ENCODE measurements around the gene FRMD4A. TPM values are rescaled to one million over a fixed set of nuclear protein-coding genes. Genes with fewer than 3 reads are reported as not detected.

FRMD4A gene
- polyA plus RNA-seq, 1 of the 3 experiments (the other 2 are of a cell fraction) = 37.7 TPM

DNA sequence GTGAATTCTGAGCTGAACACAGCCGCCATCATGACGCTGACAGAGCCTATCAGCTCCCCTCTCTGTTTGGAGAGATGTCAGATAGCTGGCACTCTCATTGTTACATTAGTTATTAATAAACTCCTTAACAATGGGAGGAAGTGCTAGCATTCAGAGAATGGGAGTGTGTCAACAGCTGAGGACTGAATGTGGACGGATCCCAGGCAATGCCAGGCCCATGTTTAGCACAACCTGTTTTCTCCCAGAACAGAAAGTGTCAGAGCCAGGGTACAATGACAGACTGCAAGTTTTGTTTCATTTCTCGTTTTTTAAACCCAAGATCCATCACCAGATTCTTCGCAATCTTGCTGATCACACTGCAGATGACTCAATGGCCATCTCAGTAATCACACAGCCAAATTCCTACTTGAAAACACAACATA is 644.4 kb downstream of the FRMD4A start:
- no peak overlapping the region for H3K9ac ChIP-seq
- H3K36me3 ChIP-seq (replicated peaks in 1 of 2; ENCODE audit: control insufficient read depth in 1 of 2, insufficient read depth in 2 of 2, low read length in 1 of 2) = peaks cover 7 to 26% of the 10 kb centered on the region in 2 experiments
- ChIA-PET POLR2A (no interaction called here), CTCF (interaction anchor here (0.7 to 1.0 kb wide), 2 partner anchors 27 to 260 kb away, joined by 3 read pairs; no protein-coding TSS in a partner anchor)
- 76% methylated on average over 5 of the region's 5 CpGs for WGBS (ENCODE audit: low lambda C conversion rate)
- H3K9me3 ChIP-seq = no peaks in the 10 kb centered on the region
- no peaks in the 10 kb centered on the region for H3K27me3 ChIP-seq (ENCODE audit: insufficient read depth)
- TF ChIP-seq, protein P1, sequence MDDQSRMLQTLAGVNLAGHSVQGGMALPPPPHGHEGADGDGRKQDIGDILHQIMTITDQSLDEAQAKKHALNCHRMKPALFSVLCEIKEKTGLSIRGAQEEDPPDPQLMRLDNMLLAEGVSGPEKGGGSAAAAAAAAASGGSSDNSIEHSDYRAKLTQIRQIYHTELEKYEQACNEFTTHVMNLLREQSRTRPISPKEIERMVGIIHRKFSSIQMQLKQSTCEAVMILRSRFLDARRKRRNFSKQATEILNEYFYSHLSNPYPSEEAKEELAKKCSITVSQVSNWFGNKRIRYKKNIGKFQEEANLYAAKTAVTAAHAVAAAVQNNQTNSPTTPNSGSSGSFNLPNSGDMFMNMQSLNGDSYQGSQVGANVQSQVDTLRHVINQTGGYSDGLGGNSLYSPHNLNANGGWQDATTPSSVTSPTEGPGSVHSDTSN (IDR thresholded peaks at IDR 0.05) = no peak
- TF ChIP-seq JUND (IDR thresholded peaks at IDR 0.05) (no peak), TEAD4 (IDR thresholded peaks at IDR 0.05; ENCODE audit: borderline replicate concordance, insufficient read depth) (no peak), YY1 (IDR thresholded peaks at IDR 0.05; ENCODE audit: low read depth) (no peak), EZH2phosphoT487 (IDR thresholded peaks at IDR 0.05; ENCODE audit: borderline replicate concordance, low read depth) (no peak), FOSL2 (IDR thresholded peaks at IDR 0.05; ENCODE audit: borderline replicate concordance, low read depth) (no peak), RXRA (IDR thresholded peaks at IDR 0.05; ENCODE audit: borderline replicate concordance, low read depth) (no peak)
- TF ChIP-seq, protein P2, sequence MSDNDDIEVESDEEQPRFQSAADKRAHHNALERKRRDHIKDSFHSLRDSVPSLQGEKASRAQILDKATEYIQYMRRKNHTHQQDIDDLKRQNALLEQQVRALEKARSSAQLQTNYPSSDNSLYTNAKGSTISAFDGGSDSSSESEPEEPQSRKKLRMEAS (IDR thresholded peaks at IDR 0.05; ENCODE audit: low read depth) = no peak
- H3K27ac ChIP-seq (ENCODE audit: low read depth in 2 of 2, low read length in 1 of 2) = peak overlapping the region; percentile 86 to 96
- DNase-seq = peak; percentile 27
- H2AFZ ChIP-seq (ENCODE audit: low read depth) = no peak overlapping the region
- no peak overlapping the region for H3K4me3 ChIP-seq (ENCODE audit: low read depth in 2 of 2, low read length in 1 of 2)
- peak overlapping the region; percentile 7; the same call in 1 of the 2 replicates for H3K4me2 ChIP-seq
- H3K4me1 ChIP-seq (ENCODE audit: control insufficient read depth in 1 of 2, insufficient read depth in 2 of 2, low read depth in 1 of 2, low read length in 1 of 2) = peaks cover 15 to 37% of the 10 kb centered on the region in 2 experiments
- peaks cover 37% of the 10 kb centered on the region for H3F3A ChIP-seq (replicated peaks; ENCODE audit: insufficient read depth)
- no peaks in the 10 kb centered on the region for H3K9me2 ChIP-seq
- H3K79me2 ChIP-seq (ENCODE audit: insufficient read depth) = no peaks in the 10 kb centered on the region; the same call in 1 of the 2 replicates
- no peaks in the 10 kb centered on the region for H4K20me1 ChIP-seq (ENCODE audit: insufficient read depth)

DNA sequence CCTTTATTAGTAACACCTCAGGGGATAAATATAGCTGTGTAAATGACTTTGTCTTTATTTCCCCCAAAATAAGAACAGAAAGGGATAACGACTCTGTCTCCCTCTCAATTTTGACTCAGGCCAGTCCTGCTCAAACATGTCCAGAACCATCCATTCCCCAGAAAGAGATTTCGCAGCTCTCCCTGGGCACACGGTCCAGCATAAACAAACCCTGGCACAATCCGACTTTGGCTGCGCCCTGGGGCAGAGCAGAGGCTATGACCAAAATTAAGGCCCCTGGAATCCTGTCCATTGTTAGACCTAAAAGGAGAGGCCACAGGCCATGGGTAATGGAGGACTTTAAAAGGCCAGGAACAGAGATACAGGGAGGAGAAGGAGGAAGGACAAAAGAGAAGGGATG is 644.8 kb downstream of the FRMD4A start:
- Histone ChIP-seq H3K36me3 (replicated peaks in 1 of 2; ENCODE audit: control insufficient read depth in 1 of 2, insufficient read depth in 2 of 2, low read length in 1 of 2) (peaks cover 7 to 25% of the 10 kb centered on the region in 2 experiments), H3K9ac (no peak overlapping the region; the same call in 1 of the 2 replicates), H3K4me1 (ENCODE audit: control insufficient read depth in 1 of 2, insufficient read depth in 2 of 2, low read depth in 1 of 2, low read length in 1 of 2) (peaks cover 15 to 37% of the 10 kb centered on the region in 2 experiments), H3K27me3 (ENCODE audit: insufficient read depth) (no peaks in the 10 kb centered on the region), H4K20me1 (ENCODE audit: insufficient read depth) (no peaks in the 10 kb centered on the region), H3F3A (replicated peaks; ENCODE audit: insufficient read depth) (peaks cover 37% of the 10 kb centered on the region), H3K27ac (ENCODE audit: low read depth in 2 of 2, low read length in 1 of 2) (peak overlapping the region; percentile 86 to 96), H3K9me2 (no peaks in the 10 kb centered on the region), H3K4me3 (ENCODE audit: low read depth in 2 of 2, low read length in 1 of 2) (no peak overlapping the region), H2AFZ (ENCODE audit: low read depth) (no peak overlapping the region), H3K9me3 (no peaks in the 10 kb centered on the region), H3K4me2 (peak overlapping the region; percentile 51), H3K79me2 (ENCODE audit: insufficient read depth) (no peaks in the 10 kb centered on the region; the same call in 1 of the 2 replicates)
- ChIA-PET POLR2A (no interaction called here), CTCF (interaction anchor here (0.7 to 1.0 kb wide), 2 partner anchors 26 to 260 kb away, joined by 3 read pairs; no protein-coding TSS in a partner anchor)
- WGBS (ENCODE audit: low lambda C conversion rate) = 65% methylated on average over 5 of the region's 5 CpGs
- no peak for DNase-seq
- TF ChIP-seq TEAD4 (IDR thresholded peaks at IDR 0.05; ENCODE audit: borderline replicate concordance, insufficient read depth) (no peak), NFIC (IDR thresholded peaks at IDR 0.05; ENCODE audit: borderline replicate concordance) (no peak)
- TF ChIP-seq, protein P3, sequence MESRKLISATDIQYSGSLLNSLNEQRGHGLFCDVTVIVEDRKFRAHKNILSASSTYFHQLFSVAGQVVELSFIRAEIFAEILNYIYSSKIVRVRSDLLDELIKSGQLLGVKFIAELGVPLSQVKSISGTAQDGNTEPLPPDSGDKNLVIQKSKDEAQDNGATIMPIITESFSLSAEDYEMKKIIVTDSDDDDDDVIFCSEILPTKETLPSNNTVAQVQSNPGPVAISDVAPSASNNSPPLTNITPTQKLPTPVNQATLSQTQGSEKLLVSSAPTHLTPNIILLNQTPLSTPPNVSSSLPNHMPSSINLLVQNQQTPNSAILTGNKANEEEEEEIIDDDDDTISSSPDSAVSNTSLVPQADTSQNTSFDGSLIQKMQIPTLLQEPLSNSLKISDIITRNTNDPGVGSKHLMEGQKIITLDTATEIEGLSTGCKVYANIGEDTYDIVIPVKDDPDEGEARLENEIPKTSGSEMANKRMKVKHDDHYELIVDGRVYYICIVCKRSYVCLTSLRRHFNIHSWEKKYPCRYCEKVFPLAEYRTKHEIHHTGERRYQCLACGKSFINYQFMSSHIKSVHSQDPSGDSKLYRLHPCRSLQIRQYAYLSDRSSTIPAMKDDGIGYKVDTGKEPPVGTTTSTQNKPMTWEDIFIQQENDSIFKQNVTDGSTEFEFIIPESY (IDR thresholded peaks at IDR 0.05; ENCODE audit: borderline replicate concordance, low read depth) = no peak
